ENCODE data around the gene FAXDC2. TPM values are rescaled to one million over a fixed set of nuclear protein-coding genes. Genes with fewer than 3 reads are reported as not detected.

Gene FAXDC2
- total RNA-seq, 1 donor from 2014 or later, result 25.3 TPM

DNA sequence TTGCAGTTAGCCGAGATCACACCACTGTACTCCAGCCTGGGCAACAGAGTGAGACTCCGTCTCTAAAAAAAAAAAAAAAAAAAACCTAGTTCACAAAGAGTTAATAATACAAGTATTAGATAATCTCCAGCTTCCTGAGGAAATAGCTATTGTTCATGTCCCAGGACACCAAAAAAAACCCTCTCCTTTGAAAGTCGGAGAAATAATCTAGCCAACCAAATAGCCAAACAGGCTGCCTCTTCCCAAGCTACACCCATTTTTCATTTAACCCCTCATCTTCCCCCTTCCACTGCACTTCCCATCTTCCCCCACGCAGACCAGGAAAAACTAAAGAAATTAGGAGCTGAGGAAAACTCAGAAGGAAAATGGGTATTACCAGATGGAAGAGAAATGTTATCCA is 31.6 kb upstream of the FAXDC2 start:
- H3K36me3 ChIP-seq, result peaks cover 14 to 60% of the 10 kb centered on the region in 2 donors
- TF ChIP-seq, protein P1, sequence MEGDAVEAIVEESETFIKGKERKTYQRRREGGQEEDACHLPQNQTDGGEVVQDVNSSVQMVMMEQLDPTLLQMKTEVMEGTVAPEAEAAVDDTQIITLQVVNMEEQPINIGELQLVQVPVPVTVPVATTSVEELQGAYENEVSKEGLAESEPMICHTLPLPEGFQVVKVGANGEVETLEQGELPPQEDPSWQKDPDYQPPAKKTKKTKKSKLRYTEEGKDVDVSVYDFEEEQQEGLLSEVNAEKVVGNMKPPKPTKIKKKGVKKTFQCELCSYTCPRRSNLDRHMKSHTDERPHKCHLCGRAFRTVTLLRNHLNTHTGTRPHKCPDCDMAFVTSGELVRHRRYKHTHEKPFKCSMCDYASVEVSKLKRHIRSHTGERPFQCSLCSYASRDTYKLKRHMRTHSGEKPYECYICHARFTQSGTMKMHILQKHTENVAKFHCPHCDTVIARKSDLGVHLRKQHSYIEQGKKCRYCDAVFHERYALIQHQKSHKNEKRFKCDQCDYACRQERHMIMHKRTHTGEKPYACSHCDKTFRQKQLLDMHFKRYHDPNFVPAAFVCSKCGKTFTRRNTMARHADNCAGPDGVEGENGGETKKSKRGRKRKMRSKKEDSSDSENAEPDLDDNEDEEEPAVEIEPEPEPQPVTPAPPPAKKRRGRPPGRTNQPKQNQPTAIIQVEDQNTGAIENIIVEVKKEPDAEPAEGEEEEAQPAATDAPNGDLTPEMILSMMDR (IDR thresholded peaks at IDR 0.05), result no peak
- DNase-seq (ENCODE audit: low spot score in 2 of 2), result no peak
- H3K4me3 ChIP-seq, result no peak overlapping the region
- H3K27ac ChIP-seq, result no peak overlapping the region
- intact Hi-C loops (cut with DNase I), result no loop called here
- no peaks in the 10 kb centered on the region for H3K27me3 ChIP-seq
- H3K9me3 ChIP-seq, result peaks cover 15 to 41% of the 10 kb centered on the region in 2 donors
- H3K4me1 ChIP-seq, result no peaks in the 10 kb centered on the region

DNA sequence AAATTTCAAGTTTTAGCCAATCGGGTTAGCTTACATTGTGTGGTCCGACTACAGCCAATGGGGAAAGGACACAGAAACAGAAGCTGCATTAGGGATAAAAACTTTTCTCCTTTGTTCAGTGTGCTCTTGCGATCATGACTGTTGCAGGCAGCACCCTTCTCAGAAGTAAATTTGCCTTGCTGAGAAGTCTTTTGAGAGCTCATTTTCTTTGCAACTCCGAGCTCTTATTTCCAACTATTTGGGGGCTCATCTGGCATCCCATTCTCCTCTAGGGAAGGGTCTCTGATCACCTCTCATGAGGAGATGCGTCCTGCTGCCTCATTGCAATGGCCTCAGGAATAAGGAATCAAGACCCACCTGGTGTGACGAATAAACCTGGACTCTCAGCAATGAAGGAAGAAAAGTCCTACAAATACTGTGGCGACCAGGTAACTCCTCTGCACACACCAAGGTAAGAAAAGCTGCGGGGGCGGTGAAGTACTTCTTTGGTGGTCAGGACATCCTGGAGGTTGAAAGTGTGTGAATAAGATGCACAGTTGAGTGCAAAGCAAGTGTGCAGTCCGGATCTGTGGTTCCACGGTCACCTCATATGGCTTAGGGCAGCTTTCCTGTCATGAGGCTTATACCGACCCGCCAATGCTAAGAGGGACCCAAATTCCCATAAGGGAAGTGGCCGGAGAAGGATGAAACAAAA is 28.4 kb upstream of the FAXDC2 start:
- intact Hi-C loops (cut with DNase I), result no loop called here
- TF ChIP-seq, protein P1 (IDR thresholded peaks at IDR 0.05), result no peak
- Histone ChIP-seq H3K4me1 (no peaks in the 10 kb centered on the region), H3K9me3 (peaks cover 3 to 18% of the 10 kb centered on the region in 2 donors), H3K27ac (no peak overlapping the region), H3K27me3 (no peaks in the 10 kb centered on the region), H3K4me3 (no peak overlapping the region), H3K36me3 (peaks cover 35 to 63% of the 10 kb centered on the region in 2 donors)
- DNase-seq (ENCODE audit: low spot score in 2 of 2), result no peak

- H3K4me1 ChIP-seq, result peaks cover 0 to 7% of the 10 kb centered on the region in 2 donors
- DNase-seq (ENCODE audit: low spot score in 2 of 2), result peak in 1 of 2 donors; percentile 12
- peaks cover 1 to 14% of the 10 kb centered on the region in 2 donors for H3K9me3 ChIP-seq
- intact Hi-C loops (cut with DNase I), result no loop called here
- H3K27me3 ChIP-seq, result no peaks in the 10 kb centered on the region
- peaks cover 66 to 76% of the 10 kb centered on the region in 2 donors for H3K36me3 ChIP-seq
- TF ChIP-seq, protein P1 (IDR thresholded peaks at IDR 0.05), result no peak
- peak overlapping the region; percentile 27 to 68 for H3K27ac ChIP-seq
- no peak overlapping the region for H3K4me3 ChIP-seq
Measured at GRCh38 chr5:154873791-154874331, 23.5 kb upstream of the FAXDC2 start.

DNA sequence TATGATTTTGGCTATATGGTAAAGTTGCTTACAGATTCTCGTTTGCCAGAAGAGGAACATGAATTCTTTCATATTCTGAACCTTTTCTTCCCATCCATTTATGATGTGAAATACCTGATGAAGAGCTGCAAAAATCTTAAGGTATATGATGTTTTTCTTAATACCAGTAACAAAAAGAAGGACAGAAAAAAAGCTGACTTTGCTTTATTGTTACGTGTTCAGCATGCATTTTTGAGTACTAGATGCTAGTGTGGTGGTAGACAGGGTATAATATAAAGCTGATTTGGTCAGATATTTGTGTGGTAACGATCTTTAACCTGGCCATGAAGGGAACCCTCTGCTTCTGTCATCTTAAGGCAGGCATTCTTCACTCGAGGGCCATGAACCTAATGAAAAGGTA is 21.3 kb upstream of the FAXDC2 start:
- intact Hi-C loops (cut with DNase I), result no loop called here
- no peak for DNase-seq (ENCODE audit: low spot score in 2 of 2)
- Histone ChIP-seq H3K27ac (peak overlapping the region; percentile 54 to 68), H3K4me3 (no peak overlapping the region), H3K27me3 (no peaks in the 10 kb centered on the region), H3K9me3 (no peaks in the 10 kb centered on the region), H3K36me3 (peaks cover 63 to 80% of the 10 kb centered on the region in 2 donors), H3K4me1 (peaks cover 0 to 7% of the 10 kb centered on the region in 2 donors)
- TF ChIP-seq, protein P1 (IDR thresholded peaks at IDR 0.05), result no peak

DNA sequence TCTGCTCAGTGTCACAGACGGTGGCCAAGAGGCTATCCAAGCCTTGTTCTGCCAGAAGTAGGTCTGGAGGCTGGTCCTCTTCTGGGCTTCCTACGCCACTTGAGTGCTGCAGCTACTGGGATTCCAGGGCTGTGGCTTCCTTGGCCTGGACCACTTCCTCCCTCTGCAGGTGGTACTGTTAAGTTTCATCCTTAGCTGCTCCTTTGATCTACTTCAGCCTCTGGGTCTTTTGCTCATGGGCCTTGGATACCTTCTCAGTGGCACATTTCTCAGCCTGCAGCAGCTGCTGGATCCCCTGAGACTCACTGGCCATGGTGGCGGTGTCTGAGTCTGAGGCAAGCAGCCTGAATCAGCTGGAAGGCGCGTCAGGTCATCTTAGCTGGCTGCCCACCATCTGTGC is 18.3 kb upstream of the FAXDC2 start:
- intact Hi-C loops (cut with DNase I), result no loop called here
- no peak for DNase-seq (ENCODE audit: low spot score in 2 of 2)
- H3K36me3 ChIP-seq, result peaks cover 58 to 76% of the 10 kb centered on the region in 2 donors
- no peaks in the 10 kb centered on the region for H3K27me3 ChIP-seq
- no peaks in the 10 kb centered on the region for H3K9me3 ChIP-seq
- H3K4me3 ChIP-seq, result no peak overlapping the region
- H3K4me1 ChIP-seq, result peaks cover 0 to 7% of the 10 kb centered on the region in 2 donors
- no peak overlapping the region for H3K27ac ChIP-seq
- TF ChIP-seq, protein P1 (IDR thresholded peaks at IDR 0.05), result no peak
